Right lung (tissue), 5 donors: ENCODE results near the gene CPA4. TPM values are rescaled to one million over a fixed set of nuclear protein-coding genes. Genes with fewer than 3 reads are reported as not detected.

Experiments used
- DNase-seq, 2 donors: peaks; one replicate each; pipeline ENCODE4 v3.0.0-alpha.2; 2013
- polyA plus RNA-seq, 5 donors: library from polyadenylated mRNA; unstranded; fragments of 120-200 nt; gene quantifications; one replicate each; pipeline versions ENCODE4 v1.2.1 to v1.2.3, GENCODE V29; 2013; ENCODE audit warnings: inconsistent platforms in 1 of 5, low replicate concordance in 1 of 5; ENCODE audit not compliant: insufficient read length in 5 of 5, insufficient read depth in 1 of 5

The CPA4 gene
- polyA plus RNA-seq, 5 donors: 0.26 to 0.81 (median 0.45) TPM

GRCh38 chr7:130364451-130364850 is 71.5 kb downstream of the CPA4 start:
- no peak for DNase-seq

DNA sequence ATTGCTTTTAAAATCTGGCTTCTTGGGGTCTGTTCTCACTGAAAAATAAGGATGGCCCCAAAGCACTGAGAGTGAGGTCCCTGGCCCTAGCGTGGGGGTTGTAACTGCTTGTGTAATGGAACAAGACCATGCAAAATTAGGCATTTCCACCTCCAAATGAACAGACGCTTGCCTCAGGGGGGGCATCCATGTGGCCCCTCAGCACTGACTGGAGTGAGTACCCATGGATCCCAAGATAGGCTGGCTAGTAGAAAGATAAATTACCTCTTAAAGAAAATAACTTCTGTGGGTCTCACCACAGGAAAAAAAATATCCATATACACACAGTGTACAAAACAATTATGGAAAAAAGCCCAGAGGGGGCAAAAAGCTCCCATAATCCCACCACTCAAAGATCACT is 72.1 kb downstream of the CPA4 start:
- no peak for DNase-seq

DNA sequence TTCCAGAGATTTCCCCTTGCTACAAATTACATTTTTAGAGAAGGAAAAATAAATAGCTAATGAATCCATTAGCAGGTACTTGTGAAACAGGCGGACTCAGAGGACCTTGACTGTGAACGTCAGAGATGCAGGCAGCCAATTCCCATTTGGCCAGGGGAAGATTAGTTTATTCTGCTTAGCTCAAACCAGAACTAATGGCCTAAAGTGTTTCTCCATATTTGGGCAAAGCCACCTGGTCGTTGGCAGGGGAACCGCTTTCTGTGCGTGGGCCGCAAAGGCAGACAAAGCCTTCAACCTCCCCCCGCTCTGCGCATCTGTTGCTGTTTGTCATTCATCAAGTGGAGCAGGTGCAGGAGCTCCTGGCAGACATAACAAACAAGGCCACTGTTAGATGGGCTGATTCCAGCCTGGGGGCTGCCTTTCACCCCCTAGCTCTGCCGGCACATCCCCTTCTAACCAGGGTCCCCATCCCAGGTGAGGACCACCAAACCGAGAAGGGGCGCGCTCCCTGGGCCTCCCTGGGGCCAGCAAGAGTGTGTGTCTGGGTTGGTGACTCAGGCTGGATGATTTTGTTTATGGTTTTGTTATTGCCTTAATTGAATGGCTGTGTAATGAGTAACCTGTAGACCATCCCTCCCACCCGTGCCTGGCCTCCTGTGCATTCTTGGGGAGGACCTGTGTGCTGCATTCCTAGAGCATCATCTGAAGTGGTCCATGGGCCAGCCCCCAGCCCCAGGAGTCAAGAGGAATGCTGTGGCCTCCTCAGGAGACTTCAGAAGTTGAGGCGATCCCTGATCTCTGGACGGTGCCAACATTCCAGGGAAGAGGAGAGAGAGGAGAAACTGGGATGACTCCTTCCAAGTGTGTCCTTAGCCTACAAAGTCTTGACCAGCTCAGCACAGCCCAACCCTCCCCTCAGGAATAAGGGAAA is 72.8 kb downstream of the CPA4 start:
- DNase-seq: no peak

GRCh38 chr7:130366564-130366963 is 73.6 kb downstream of the CPA4 start:
- DNase-seq: no peak

DNA sequence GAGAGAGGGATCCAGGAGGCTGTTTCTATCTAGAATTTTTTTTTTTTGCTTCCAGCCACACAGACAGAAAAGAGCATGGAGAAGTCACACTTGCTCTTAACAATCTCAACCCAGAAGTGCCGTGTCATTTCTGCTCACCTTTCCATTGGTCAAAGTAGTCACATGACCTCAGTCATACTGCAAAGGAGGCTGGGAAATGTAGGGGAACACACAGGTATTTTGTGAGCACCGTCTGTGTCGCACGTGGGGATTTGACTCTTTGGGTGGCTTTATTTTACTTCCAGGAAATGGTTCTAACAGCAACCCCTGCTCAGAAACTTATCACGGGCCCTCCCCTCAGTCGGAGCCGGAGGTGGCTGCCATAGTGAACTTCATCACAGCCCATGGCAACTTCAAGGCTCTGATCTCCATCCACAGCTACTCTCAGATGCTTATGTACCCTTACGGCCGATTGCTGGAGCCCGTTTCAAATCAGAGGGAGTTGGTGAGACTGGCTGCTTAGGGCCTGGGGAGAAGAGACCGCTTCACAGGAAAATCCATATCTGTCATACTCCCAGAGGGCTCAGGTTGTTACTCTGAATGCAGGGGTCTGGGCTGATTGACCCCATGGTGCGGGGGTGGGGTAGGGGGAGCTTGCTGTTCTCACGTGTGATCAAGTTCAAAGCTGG is 74.3 kb downstream of the CPA4 start:
- no peak for DNase-seq

DNA sequence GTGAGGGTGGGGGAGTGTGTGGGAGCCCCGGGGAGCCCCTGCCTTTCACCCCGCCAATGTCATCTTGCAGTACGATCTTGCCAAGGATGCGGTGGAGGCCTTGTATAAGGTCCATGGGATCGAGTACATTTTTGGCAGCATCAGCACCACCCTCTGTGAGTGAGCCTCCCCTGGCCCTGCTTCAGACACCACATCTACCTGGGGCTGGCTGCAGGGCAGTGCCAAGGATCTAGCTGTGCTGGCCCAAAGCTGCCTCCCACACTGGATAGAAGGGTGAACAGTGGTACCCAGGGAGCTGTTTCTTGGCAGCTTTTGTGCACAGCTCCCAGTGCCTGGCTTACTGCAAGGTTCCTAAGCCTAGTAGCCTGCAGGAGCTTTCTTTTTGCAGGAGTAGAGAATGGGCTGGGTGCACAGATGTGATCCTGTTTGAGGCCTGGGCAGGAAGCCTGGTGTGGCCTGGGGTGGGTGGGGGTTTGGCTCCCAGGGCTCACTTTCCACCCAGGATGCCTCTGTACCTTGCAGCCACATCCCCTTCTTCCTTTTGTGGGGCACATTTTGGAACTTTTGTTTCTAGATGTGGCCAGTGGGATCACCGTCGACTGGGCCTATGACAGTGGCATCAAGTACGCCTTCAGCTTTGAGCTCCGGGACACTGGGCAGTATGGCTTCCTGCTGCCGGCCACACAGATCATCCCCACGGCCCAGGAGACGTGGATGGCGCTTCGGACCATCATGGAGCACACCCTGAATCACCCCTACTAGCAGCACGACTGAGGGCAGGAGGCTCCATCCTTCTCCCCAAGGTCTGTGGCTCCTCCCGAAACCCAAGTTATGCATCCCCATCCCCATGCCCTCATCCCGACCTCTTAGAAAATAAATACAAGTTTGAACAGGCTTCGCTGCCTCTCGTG is 75.1 kb downstream of the CPA4 start:
- no peak for DNase-seq

GRCh38 chr7:130369110-130369711 is 76.2 kb downstream of the CPA4 start:
- peak in 1 of 2 donors; percentile 45 for DNase-seq

DNA sequence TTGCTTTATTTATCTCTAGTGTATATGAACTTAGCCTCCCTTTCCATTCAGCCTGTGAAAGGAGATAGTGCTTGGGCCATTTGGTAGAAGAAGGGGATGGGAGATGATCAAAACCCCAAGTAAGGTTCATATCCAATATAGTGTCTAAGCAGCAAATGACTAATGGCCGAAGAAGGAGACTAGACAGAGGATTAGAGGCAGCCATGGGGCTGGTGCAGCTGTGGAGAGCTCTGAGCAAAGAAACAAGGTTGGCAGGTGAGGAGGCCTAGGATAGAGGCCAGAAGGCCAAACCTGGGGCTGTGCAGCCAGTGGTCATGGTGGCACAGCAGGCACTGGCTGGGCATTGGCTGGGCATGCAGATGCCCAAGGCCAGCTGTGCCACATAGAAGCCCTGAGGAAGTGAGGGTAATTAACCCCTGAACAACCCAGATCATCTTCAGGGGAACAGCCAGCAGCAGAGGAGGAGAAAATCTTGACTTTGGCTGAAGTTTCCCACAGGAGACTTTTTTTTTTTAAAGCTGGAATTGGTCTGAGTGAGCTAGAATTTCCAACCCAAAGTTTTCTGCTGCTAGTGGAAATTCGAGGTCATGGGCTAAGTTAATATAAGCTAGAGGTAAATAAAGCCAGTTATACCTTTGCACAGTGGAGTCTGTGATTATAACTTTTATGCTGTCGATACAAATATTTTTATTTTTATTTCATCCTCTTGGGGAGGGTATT is 77.0 kb downstream of the CPA4 start:
- DNase-seq: no peak

DNA sequence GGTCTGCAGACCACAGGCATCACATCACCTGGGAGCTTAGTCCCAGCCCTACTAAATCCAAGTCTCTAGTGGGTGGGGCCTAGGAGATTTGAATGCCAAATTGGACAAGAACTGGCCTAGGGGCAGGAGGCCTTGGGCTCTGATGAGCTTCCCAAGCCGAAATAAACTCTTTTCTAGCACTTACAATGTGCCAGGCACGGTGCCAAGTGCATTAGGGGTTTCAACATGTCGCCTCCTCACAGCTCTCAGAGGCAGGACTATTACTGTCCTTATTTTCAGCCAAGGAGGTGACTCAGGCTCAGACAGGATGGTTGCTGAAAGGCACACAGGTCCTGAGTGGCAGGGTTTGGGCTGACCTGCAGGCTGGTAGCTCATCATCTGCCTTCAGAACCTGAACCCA is 78.1 kb downstream of the CPA4 start:
- DNase-seq: peak; percentile 74 to 79

DNA sequence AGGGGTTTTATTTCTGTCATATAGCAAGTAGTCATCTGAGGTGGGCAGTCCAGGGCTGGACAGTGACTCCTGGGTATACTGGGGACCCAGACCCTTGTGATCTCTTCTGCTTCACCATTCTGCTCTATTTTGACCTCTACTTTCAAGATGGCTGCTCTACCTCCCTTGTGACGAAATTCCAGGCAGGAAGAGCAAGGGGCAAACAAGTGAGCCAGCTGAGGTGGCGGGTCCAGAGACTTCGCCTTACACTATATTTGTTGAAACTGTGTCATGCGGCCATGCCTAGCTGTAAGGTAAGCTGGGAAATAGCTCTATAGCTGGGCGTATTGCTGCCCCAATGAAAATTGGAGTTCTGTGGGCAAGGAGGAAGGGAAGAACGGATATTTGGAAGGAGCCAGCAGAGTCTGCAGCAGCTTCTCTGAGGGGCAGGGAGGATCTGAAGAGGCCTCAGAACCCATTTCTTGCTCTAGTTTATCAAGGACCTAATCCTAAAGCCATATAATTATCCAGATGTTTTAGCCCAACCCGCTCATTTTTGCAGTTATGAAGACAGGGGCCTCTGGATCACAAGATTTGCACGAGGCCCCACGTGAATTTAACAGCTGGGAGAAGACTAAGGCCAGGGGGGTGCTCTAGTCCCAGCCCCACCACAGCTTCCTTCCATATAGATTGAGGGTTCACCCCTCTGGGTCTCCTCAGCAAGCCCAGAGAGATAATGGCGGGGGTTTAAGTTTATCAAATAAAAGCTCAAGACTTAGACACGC is 79.6 kb downstream of the CPA4 start:
- DNase-seq: no peak

Other genes starting within 250 kb of the CPA4 start
- 10 to 100 TPM; 23.0 to 28.2 (median 24.4) TPM for gene ZC3HC1, start 241.8 kb upstream of the CPA4 start, polyA plus RNA-seq
- gene KLHDC10, start 222.6 kb upstream of the CPA4 start, polyA plus RNA-seq: 10 to 100 TPM; 29.2 to 41.0 (median 38.7) TPM
- 10 to 100 TPM; 15.1 to 22.3 (median 20.5) TPM for gene TMEM209, start 87.8 kb upstream of the CPA4 start, polyA plus RNA-seq
- gene SSMEM1, start 85.3 kb upstream of the CPA4 start, polyA plus RNA-seq: not detected
- gene CPA2, start 26.3 kb upstream of the CPA4 start, polyA plus RNA-seq: under 1 TPM; 0.21 to 0.44 (median 0.32) TPM
- 1 to 10 TPM in 1 of 5 donors, under 1 TPM in 4; 0.10 to 1.4 (median 0.30) TPM for gene CPA5, start 51.7 kb downstream of the CPA4 start, polyA plus RNA-seq
- 1 to 10 TPM in 3 of 5 donors, under 1 TPM in 2; 0.81 to 1.7 (median 1.0) TPM for gene CPA1, start 87.3 kb downstream of the CPA4 start, polyA plus RNA-seq
- gene CEP41, start 147.9 kb downstream of the CPA4 start, polyA plus RNA-seq: 10 to 100 TPM; 25.1 to 34.1 (median 31.4) TPM
- gene MEST, start 198.9 kb downstream of the CPA4 start, polyA plus RNA-seq: 100 to 1,000 TPM; 368 to 456 (median 406) TPM